ENCODE results near the gene DBH. TPM values are rescaled to one million over a fixed set of nuclear protein-coding genes. Genes with fewer than 3 reads are reported as not detected.

Gene DBH
- total RNA-seq, 1 experiment from 2014 or later: not detected

- Histone ChIP-seq H3K9me3 (ENCODE audit: control insufficient read depth in 1 of 2, insufficient read depth in 1 of 2, low read depth in 1 of 2, low read length in 2 of 2) (no peaks in the 10 kb centered on the region), H3K9me2 (ENCODE audit: insufficient read depth) (no peaks in the 10 kb centered on the region), H3K4me2 (ENCODE audit: low read length) (no peak overlapping the region), H3K27ac (ENCODE audit: low read depth, low read length) (no peak overlapping the region), H3K9ac (ENCODE audit: low read length) (no peak overlapping the region), H2AFZ (ENCODE audit: low read depth, low read length, poor library complexity, severe bottlenecking) (no peak overlapping the region), H3K4me1 (ENCODE audit: control insufficient read depth in 1 of 2, insufficient read depth in 2 of 2, low read length in 2 of 2) (no peaks in the 10 kb centered on the region), H3K4me3 (replicated peaks in 1 of 2; ENCODE audit: low read depth in 1 of 2, low read length in 2 of 2) (no peak overlapping the region), H3K27me3 (ENCODE audit: insufficient read depth, low read length) (no peaks in the 10 kb centered on the region), H3K79me2 (ENCODE audit: insufficient read depth, low read length) (no peaks in the 10 kb centered on the region), H3K36me3 (ENCODE audit: control insufficient read depth in 1 of 2, insufficient read depth in 2 of 2, low read length in 2 of 2) (no peaks in the 10 kb centered on the region), H4K20me1 (ENCODE audit: insufficient read depth) (no peaks in the 10 kb centered on the region)
- ChIA-PET CTCF (no interaction called here), RAD21 (ENCODE audit: low non-redundant PET in 1 of 2, low total read pairs in 2 of 2, uncharacterized antibody in 2 of 2, unreplicated experiment in 2 of 2) (no interaction called here), POLR2A (no interaction called here)
- TF ChIP-seq CBX3 (IDR thresholded peaks at IDR 0.05; ENCODE audit: low read depth) (no peak), ZFX (IDR thresholded peaks at IDR 0.05) (no peak), EZH2phosphoT487 (IDR thresholded peaks at IDR 0.05; ENCODE audit: borderline replicate concordance) (no peak), TCF7L2 (IDR thresholded peaks at IDR 0.05; ENCODE audit: borderline replicate concordance, extremely low read depth, insufficient read depth, insufficient read length) (no peak), CEBPB (IDR thresholded peaks at IDR 0.05; ENCODE audit: low read depth) (no peak), POLR2AphosphoS5 (IDR thresholded peaks at IDR 0.05; ENCODE audit: low read depth, low read length) (no peak), EGR1 (IDR thresholded peaks at IDR 0.05; ENCODE audit: low read depth) (no peak), ELF1 (IDR thresholded peaks at IDR 0.05; ENCODE audit: borderline replicate concordance, low read depth) (no peak), EZH2 (IDR thresholded peaks at IDR 0.05) (no peak)
- ATAC-seq: no peak
- no TSS peak for BruUV-seq (replicated peaks)
- DNase-seq (ENCODE audit: low read depth, low spot score): no peak
- intact Hi-C loops (cut with micrococcal nuclease): no loop called here
Measured at GRCh38 chr9:133707763-133708245, 71.6 kb downstream of the DBH start.

- TF ChIP-seq ATF3 (IDR thresholded peaks at IDR 0.05) (no peak), RAD21 (IDR thresholded peaks at IDR 0.05; ENCODE audit: low read depth) (no peak), SP1 (IDR thresholded peaks at IDR 0.05; ENCODE audit: low read depth) (no peak), EZH2 (IDR thresholded peaks at IDR 0.05) (no peak), SIN3A (IDR thresholded peaks at IDR 0.05; ENCODE audit: low read depth) (no peak), EZH2phosphoT487 (IDR thresholded peaks at IDR 0.05; ENCODE audit: borderline replicate concordance) (no peak), ZBTB33 (IDR thresholded peaks at IDR 0.05; ENCODE audit: extremely low read depth, insufficient replicate concordance, low read length) (no peak), TCF7L2 (IDR thresholded peaks at IDR 0.05; ENCODE audit: borderline replicate concordance, extremely low read depth, insufficient read depth, insufficient read length) (no peak), CTCF (IDR thresholded peaks at IDR 0.05 in 2 of 3, conservative IDR thresholded peaks at IDR 0.05 in 1 of 3; ENCODE audit: borderline replicate concordance in 1 of 3, insufficient read depth in 1 of 3, low read depth in 2 of 3, low read length in 2 of 3) (no peak), ELF1 (IDR thresholded peaks at IDR 0.05; ENCODE audit: borderline replicate concordance, low read depth) (no peak), ZFX (IDR thresholded peaks at IDR 0.05) (no peak), FOSL1 (IDR thresholded peaks at IDR 0.05; ENCODE audit: low read depth) (no peak)
- Histone ChIP-seq H4K20me1 (ENCODE audit: insufficient read depth) (no peaks in the 10 kb centered on the region), H3K79me2 (ENCODE audit: insufficient read depth, low read length) (no peaks in the 10 kb centered on the region), H3K4me1 (ENCODE audit: control insufficient read depth in 1 of 2, insufficient read depth in 2 of 2, low read length in 2 of 2) (no peaks in the 10 kb centered on the region), H2AFZ (ENCODE audit: low read depth, low read length, poor library complexity, severe bottlenecking) (no peak overlapping the region), H3K27ac (ENCODE audit: low read depth, low read length) (no peak overlapping the region), H3K9ac (ENCODE audit: low read length) (no peak overlapping the region), H3K4me2 (ENCODE audit: low read length) (no peak overlapping the region), H3K4me3 (replicated peaks in 1 of 2; ENCODE audit: low read depth in 1 of 2, low read length in 2 of 2) (no peak overlapping the region), H3K36me3 (ENCODE audit: control insufficient read depth in 1 of 2, insufficient read depth in 2 of 2, low read length in 2 of 2) (no peaks in the 10 kb centered on the region), H3K9me3 (ENCODE audit: control insufficient read depth in 1 of 2, insufficient read depth in 1 of 2, low read depth in 1 of 2, low read length in 2 of 2) (no peaks in the 10 kb centered on the region), H3K27me3 (ENCODE audit: insufficient read depth, low read length) (no peaks in the 10 kb centered on the region), H3K9me2 (ENCODE audit: insufficient read depth) (no peaks in the 10 kb centered on the region)
- CTCF ChIA-PET: no interaction called here
- no TSS peak for BruUV-seq (replicated peaks)
- intact Hi-C loops (cut with micrococcal nuclease): no loop called here
- POLR2A ChIA-PET: no interaction called here
- RAD21 ChIA-PET (ENCODE audit: low non-redundant PET in 1 of 2, low total read pairs in 2 of 2, uncharacterized antibody in 2 of 2, unreplicated experiment in 2 of 2): no interaction called here
- ATAC-seq: no peak
- no peak for DNase-seq (ENCODE audit: low read depth, low spot score)
Measured at GRCh38 chr9:133708246-133709014, 72.3 kb downstream of the DBH start.
